ENCODE data around the gene DDX47. TPM values are rescaled to one million over a fixed set of nuclear protein-coding genes. Genes with fewer than 3 reads are reported as not detected.
"Not testable (repeated sequence)": the region's sequence is repeated elsewhere in the genome, so short reads cannot be mapped to it uniquely, and the experiment has no call there.

Gene DDX47
- total RNA-seq, 3 donors from 2014 or later (not counting 1 experiment from before 2014, with no cell fraction given): 98.9 to 120 (median 114) TPM

DNA sequence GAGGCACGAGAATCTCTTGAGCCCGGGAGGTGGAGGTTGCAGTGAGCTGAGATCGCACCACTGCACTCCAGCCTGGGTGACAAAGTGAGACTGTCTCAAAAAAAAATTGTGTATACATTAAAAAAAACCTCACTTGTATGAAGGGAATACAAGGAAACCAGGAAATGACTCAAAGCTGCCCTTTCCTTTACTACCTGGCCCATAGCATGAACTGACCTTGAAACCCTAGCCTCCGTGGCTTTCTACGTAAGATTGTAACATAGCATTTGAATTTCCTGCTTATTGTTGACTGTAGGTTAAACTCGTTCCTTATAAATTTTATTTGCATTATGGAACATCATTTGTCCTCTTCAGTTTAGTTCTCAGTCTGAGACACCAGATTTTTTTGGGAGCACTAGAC is 9.1 kb upstream of the DDX47 start:
- H3K36me3 Mint-ChIP-seq: no peaks in the 10 kb centered on the region
- intact Hi-C loops (cut with micrococcal nuclease): no loop called here
- DNase-seq (no peak), ATAC-seq (no peak)
- peaks cover 0 to 4% of the 10 kb centered on the region in 2 donors for H3K27me3 Mint-ChIP-seq (ENCODE audit: low read depth in 2 of 2)
- Histone ChIP-seq H3K4me1 (ENCODE audit: control insufficient read depth, insufficient read depth, low read length) (peaks cover 28% of the 10 kb centered on the region), H3K9me3 (ENCODE audit: control insufficient read depth, insufficient read depth, low read length) (no peaks in the 10 kb centered on the region), H3K27me3 (ENCODE audit: control insufficient read depth, insufficient read depth, low read length) (no peaks in the 10 kb centered on the region), H3K27ac (ENCODE audit: low read length) (no peak overlapping the region), H3K36me3 (ENCODE audit: control insufficient read depth, insufficient read depth, low read length) (no peaks in the 10 kb centered on the region), H3K4me3 (ENCODE audit: low read length) (no peak overlapping the region)
- no peaks in the 10 kb centered on the region for H3K9me3 Mint-ChIP-seq
- no peak overlapping the region for H3K4me3 Mint-ChIP-seq
- H3K27ac Mint-ChIP-seq: no peak overlapping the region
- TF ChIP-seq, protein P1, sequence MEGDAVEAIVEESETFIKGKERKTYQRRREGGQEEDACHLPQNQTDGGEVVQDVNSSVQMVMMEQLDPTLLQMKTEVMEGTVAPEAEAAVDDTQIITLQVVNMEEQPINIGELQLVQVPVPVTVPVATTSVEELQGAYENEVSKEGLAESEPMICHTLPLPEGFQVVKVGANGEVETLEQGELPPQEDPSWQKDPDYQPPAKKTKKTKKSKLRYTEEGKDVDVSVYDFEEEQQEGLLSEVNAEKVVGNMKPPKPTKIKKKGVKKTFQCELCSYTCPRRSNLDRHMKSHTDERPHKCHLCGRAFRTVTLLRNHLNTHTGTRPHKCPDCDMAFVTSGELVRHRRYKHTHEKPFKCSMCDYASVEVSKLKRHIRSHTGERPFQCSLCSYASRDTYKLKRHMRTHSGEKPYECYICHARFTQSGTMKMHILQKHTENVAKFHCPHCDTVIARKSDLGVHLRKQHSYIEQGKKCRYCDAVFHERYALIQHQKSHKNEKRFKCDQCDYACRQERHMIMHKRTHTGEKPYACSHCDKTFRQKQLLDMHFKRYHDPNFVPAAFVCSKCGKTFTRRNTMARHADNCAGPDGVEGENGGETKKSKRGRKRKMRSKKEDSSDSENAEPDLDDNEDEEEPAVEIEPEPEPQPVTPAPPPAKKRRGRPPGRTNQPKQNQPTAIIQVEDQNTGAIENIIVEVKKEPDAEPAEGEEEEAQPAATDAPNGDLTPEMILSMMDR (IDR thresholded peaks at IDR 0.05): no peak
- WGBS (ENCODE audit: insufficient coverage): 79% methylated on average over 5 of the region's 6 CpGs
- peaks cover 12% of the 10 kb centered on the region in 2 donors for H3K4me1 Mint-ChIP-seq

DNA sequence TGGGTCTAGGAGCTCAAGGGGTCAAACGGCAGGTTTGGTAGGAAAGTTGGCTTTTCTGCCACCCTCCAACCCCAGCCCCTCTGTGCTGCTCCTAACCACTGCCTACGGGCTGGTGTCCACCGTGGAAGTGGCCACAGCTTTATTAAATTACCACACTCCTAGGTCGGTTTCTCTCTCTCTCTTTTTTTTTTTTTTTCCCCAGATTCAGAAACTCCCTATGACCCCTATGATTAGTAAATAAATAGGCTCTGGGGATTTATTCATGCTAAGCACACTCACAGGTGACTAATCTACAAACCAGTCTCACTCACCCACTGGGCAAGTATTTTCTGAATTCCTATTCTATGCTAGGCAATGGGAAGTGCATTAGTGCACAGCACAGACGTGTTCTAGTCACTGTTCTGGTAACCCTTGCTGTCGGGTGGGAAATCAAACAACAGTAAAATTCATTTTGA is 8.7 kb upstream of the DDX47 start:
- DNase-seq: no peak
- no peak overlapping the region for H3K27ac Mint-ChIP-seq
- TF ChIP-seq, protein P1 (IDR thresholded peaks at IDR 0.05): no peak
- Histone ChIP-seq H3K9me3 (ENCODE audit: control insufficient read depth, insufficient read depth, low read length) (no peaks in the 10 kb centered on the region), H3K27ac (ENCODE audit: low read length) (no peak overlapping the region), H3K27me3 (ENCODE audit: control insufficient read depth, insufficient read depth, low read length) (no peaks in the 10 kb centered on the region), H3K4me3 (ENCODE audit: low read length) (no peak overlapping the region), H3K36me3 (ENCODE audit: control insufficient read depth, insufficient read depth, low read length) (no peaks in the 10 kb centered on the region), H3K4me1 (ENCODE audit: control insufficient read depth, insufficient read depth, low read length) (peaks cover 29% of the 10 kb centered on the region)
- no peaks in the 10 kb centered on the region for H3K36me3 Mint-ChIP-seq
- no peak overlapping the region for H3K4me3 Mint-ChIP-seq
- intact Hi-C loops (cut with micrococcal nuclease): no loop called here
- no peak for ATAC-seq
- H3K4me1 Mint-ChIP-seq: peaks cover 12 to 16% of the 10 kb centered on the region in 2 donors
- 90% methylated on average over 5 of the region's 6 CpGs for WGBS (ENCODE audit: insufficient coverage)
- H3K27me3 Mint-ChIP-seq (ENCODE audit: low read depth in 2 of 2): peaks cover 0 to 4% of the 10 kb centered on the region in 2 donors
- no peaks in the 10 kb centered on the region for H3K9me3 Mint-ChIP-seq

DNA sequence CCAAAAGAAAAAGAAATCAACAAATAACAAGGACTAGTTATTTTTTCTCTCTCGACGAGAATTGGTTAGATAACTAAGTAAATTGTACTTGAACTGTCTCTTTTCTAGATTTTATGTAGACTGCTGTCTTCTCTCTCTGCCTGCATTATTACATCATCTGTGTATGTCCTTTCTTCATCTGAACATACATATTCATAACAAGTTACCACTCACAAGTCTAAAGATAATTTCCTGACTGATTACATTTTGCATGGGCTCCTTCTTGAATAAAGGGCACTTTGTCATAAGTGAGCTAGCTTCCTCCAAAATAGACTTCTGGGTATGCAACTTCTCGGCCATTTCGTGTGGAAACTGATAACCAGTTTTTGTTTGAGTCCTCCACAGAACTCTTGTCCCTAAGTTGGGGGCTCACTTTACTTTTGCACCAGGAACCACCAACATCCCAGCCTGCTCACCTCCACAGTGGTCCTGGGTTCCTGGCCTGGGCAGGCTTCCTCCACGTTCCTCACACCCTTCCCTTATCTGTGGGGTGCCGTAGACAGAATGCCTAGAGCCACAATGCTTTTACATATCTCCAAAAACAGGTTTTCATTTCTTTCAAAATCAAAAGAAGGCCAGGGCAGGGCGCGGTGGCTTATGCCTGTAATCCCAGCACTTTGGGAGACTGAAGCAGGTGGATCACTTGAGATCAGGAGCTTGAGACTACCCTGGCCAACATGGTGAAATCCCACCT is 6.2 kb upstream of the DDX47 start:
- peaks cover 29% of the 10 kb centered on the region for H3K4me1 ChIP-seq (ENCODE audit: control insufficient read depth, insufficient read depth, low read length)
- no peaks in the 10 kb centered on the region for H3K36me3 ChIP-seq (ENCODE audit: control insufficient read depth, insufficient read depth, low read length)
- Mint-ChIP-seq H3K4me3 (no peak overlapping the region), H3K4me1 (peaks cover 12 to 16% of the 10 kb centered on the region in 2 donors), H3K27me3 (ENCODE audit: low read depth in 2 of 2) (no peaks in the 10 kb centered on the region), H3K27ac (peak overlapping the region; percentile 84 to 91), H3K36me3 (no peaks in the 10 kb centered on the region), H3K9me3 (no peaks in the 10 kb centered on the region)
- no peaks in the 10 kb centered on the region for H3K9me3 ChIP-seq (ENCODE audit: control insufficient read depth, insufficient read depth, low read length)
- TF ChIP-seq, protein P1 (IDR thresholded peaks at IDR 0.05): no peak
- intact Hi-C loops (cut with micrococcal nuclease): no loop called here
- no peak overlapping the region for H3K4me3 ChIP-seq (ENCODE audit: low read length)
- H3K27ac ChIP-seq (ENCODE audit: low read length): peak overlapping the region; percentile 92
- 80% methylated on average over 6 of the region's 8 CpGs for WGBS (ENCODE audit: insufficient coverage)
- ATAC-seq (no peak), DNase-seq (no peak)
- no peaks in the 10 kb centered on the region for H3K27me3 ChIP-seq (ENCODE audit: control insufficient read depth, insufficient read depth, low read length)

DNA sequence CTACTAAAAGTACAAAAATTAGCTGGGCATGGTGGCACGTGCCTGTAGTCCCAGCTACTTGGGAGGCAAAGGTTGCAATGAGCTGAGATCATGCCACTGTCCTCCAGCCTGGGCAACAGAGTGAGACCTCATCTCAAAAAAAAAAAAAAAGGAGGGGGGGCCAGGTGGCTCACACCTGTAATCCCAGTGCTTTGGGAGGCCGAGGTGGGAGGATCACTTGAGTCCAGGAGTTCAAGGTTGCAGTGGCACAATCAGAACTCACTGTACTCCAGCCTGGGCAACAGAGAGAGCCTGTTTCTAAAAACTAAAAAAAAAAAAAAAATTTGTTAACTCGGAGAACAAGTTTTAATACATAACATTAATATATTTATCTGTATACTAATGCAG is 5.6 kb upstream of the DDX47 start:
- ATAC-seq; H3K9me3 ChIP-seq (ENCODE audit: control insufficient read depth, insufficient read depth, low read length); H3K36me3 ChIP-seq (ENCODE audit: control insufficient read depth, insufficient read depth, low read length); H3K4me3 Mint-ChIP-seq; H3K36me3 Mint-ChIP-seq; H3K27me3 ChIP-seq (ENCODE audit: control insufficient read depth, insufficient read depth, low read length); H3K4me3 ChIP-seq (ENCODE audit: low read length); H3K27me3 Mint-ChIP-seq (ENCODE audit: low read depth in 2 of 2); DNase-seq; H3K9me3 Mint-ChIP-seq; intact Hi-C loops (cut with micrococcal nuclease): not testable (repeated sequence)
- Histone ChIP-seq H3K4me1 (ENCODE audit: control insufficient read depth, insufficient read depth, low read length) (peaks cover 29% of the 10 kb centered on the region), H3K27ac (ENCODE audit: low read length) (peak overlapping the region; percentile 92)
- 87% methylated on average over 2 of the region's 3 CpGs for WGBS (ENCODE audit: insufficient coverage)
- Mint-ChIP-seq H3K27ac (peak overlapping the region; percentile 84 to 91), H3K4me1 (peaks cover 12 to 16% of the 10 kb centered on the region in 2 donors)

Measured in natural killer cell (primary cell).